GM18870 (cell line): ENCODE measurements around the gene AARS2.

Experiments
- ATAC-seq: cut with Tn5 transposase; IDR thresholded peaks from one replicate; pipeline ENCODE4 v1.9.1; 2021; ENCODE audit warnings: moderate library complexity; ENCODE audit not compliant: unreplicated experiment

The AARS2 gene

GRCh38 chr6:44276667-44277640, 36.2 kb downstream of the AARS2 start:
- no peak for ATAC-seq

GRCh38 chr6:44275749-44276648, 37.1 kb downstream of the AARS2 start:
- no peak for ATAC-seq

GRCh38 chr6:44275271-44275748, 37.8 kb downstream of the AARS2 start:
- ATAC-seq = no peak

- ATAC-seq = no peak
These were observed 39.5 kb downstream of the AARS2 start for GRCh38 chr6:44273617-44274016.

GRCh38 chr6:44272999-44273566, 40.1 kb downstream of the AARS2 start:
- ATAC-seq = no peak

GRCh38 chr6:44272529-44272928, 40.6 kb downstream of the AARS2 start:
- no peak for ATAC-seq

- ATAC-seq = no peak
These were observed 41.2 kb downstream of the AARS2 start for GRCh38 chr6:44271914-44272313.

GRCh38 chr6:44271406-44271723, 41.8 kb downstream of the AARS2 start:
- ATAC-seq = no peak

- ATAC-seq = no peak
These were observed 42.4 kb downstream of the AARS2 start for GRCh38 chr6:44270526-44271405.

- no peak for ATAC-seq
These were observed 43.1 kb downstream of the AARS2 start, which contains the start of gene TMEM151B for GRCh38 chr6:44269921-44270525. Gene TMEM151B, plus strand, starts transcription at chr6:44270450. Its CDS starts 293 bp downstream, at chr6:44270743.

- ATAC-seq = no peak
These were observed 43.8 kb downstream of the AARS2 start for GRCh38 chr6:44269178-44269920.

- ATAC-seq = no peak
These were observed 45.0 kb downstream of the AARS2 start for GRCh38 chr6:44268095-44268628.

- ATAC-seq = no peak
These were observed 45.9 kb downstream of the AARS2 start for GRCh38 chr6:44267252-44267651.

GRCh38 chr6:44266347-44266746, 46.8 kb downstream of the AARS2 start:
- no peak for ATAC-seq

GRCh38 chr6:44265722-44266233, 47.4 kb downstream of the AARS2 start:
- no peak for ATAC-seq

- ATAC-seq = no peak
These were observed 48.0 kb downstream of the AARS2 start, which contains the start of gene NFKBIE for GRCh38 chr6:44265007-44265721. Gene NFKBIE, minus strand, starts transcription at chr6:44265551. Its CDS starts 205 bp downstream, at chr6:44265346.

GRCh38 chr6:44264154-44265006, 48.8 kb downstream of the AARS2 start:
- ATAC-seq = no peak
